ENCODE results near the gene WDFY3. TPM values are rescaled to one million over a fixed set of nuclear protein-coding genes. Genes with fewer than 3 reads are reported as not detected.

Gene WDFY3
- total RNA-seq, 4 donors from 2014 or later = 31.7 to 139 (median 65.2) TPM

- TF ChIP-seq CTCF (IDR thresholded peaks at IDR 0.05) (no peak), POLR2A (IDR thresholded peaks at IDR 0.05) (no peak)
- no peak overlapping the region for H3K27ac ChIP-seq
- no peaks in the 10 kb centered on the region for H3K4me1 ChIP-seq
- H3K9me3 ChIP-seq = no peaks in the 10 kb centered on the region
- no peaks in the 10 kb centered on the region for H3K27me3 ChIP-seq
- H3K4me3 ChIP-seq = no peak overlapping the region
- peaks cover 0 to 48% (median 0%) of the 10 kb centered on the region in 3 donors for H3K36me3 ChIP-seq
- DNase-seq = no peak
Observed at GRCh38 chr4:84778041-84778440, 188.4 kb downstream of the WDFY3 start.

- H3K4me3 ChIP-seq = no peak overlapping the region
- no peaks in the 10 kb centered on the region for H3K9me3 ChIP-seq
- no peak for DNase-seq
- no peak for TF ChIP-seq POLR2A (IDR thresholded peaks at IDR 0.05)
- no peak overlapping the region for H3K27ac ChIP-seq
- H3K27me3 ChIP-seq = no peaks in the 10 kb centered on the region
- H3K36me3 ChIP-seq = peaks cover 0 to 12% (median 0%) of the 10 kb centered on the region in 3 donors
- no peaks in the 10 kb centered on the region for H3K4me1 ChIP-seq
Observed at GRCh38 chr4:84767168-84767567, 199.3 kb downstream of the WDFY3 start.

- H3K36me3 ChIP-seq = peaks cover 0 to 56% (median 0%) of the 10 kb centered on the region in 3 donors
- H3K27me3 ChIP-seq = no peaks in the 10 kb centered on the region
- no peak overlapping the region for H3K27ac ChIP-seq
- DNase-seq = no peak
- H3K4me1 ChIP-seq = no peaks in the 10 kb centered on the region
- TF ChIP-seq POLR2A (IDR thresholded peaks at IDR 0.05) = no peak
- no peak for TF ChIP-seq CTCF (IDR thresholded peaks at IDR 0.05)
- no peaks in the 10 kb centered on the region for H3K9me3 ChIP-seq
- no peak overlapping the region for H3K4me3 ChIP-seq
Observed at GRCh38 chr4:84753321-84753972, 213.0 kb downstream of the WDFY3 start.

GRCh38 chr4:84751707-84752106 is 214.8 kb downstream of the WDFY3 start:
- Histone ChIP-seq H3K36me3 (peaks cover 0 to 73% (median 0%) of the 10 kb centered on the region in 3 donors), H3K4me3 (no peak overlapping the region), H3K27me3 (no peaks in the 10 kb centered on the region), H3K27ac (no peak overlapping the region), H3K4me1 (no peaks in the 10 kb centered on the region), H3K9me3 (no peaks in the 10 kb centered on the region)
- TF ChIP-seq POLR2A (IDR thresholded peaks at IDR 0.05) (no peak), CTCF (IDR thresholded peaks at IDR 0.05) (no peak)
- DNase-seq = no peak

- H3K4me3 ChIP-seq = no peak overlapping the region
- no peak overlapping the region for H3K27ac ChIP-seq
- H3K9me3 ChIP-seq = no peaks in the 10 kb centered on the region
- no peaks in the 10 kb centered on the region for H3K4me1 ChIP-seq
- H3K27me3 ChIP-seq = no peaks in the 10 kb centered on the region
- TF ChIP-seq POLR2A (IDR thresholded peaks at IDR 0.05) (no peak), CTCF (IDR thresholded peaks at IDR 0.05) (no peak)
- no peak for DNase-seq
- H3K36me3 ChIP-seq = peaks cover 0 to 76% (median 0%) of the 10 kb centered on the region in 3 donors
Observed at GRCh38 chr4:84750960-84751283, 215.6 kb downstream of the WDFY3 start.

- Histone ChIP-seq H3K27ac (no peak overlapping the region), H3K4me1 (no peaks in the 10 kb centered on the region), H3K9me3 (no peaks in the 10 kb centered on the region), H3K4me3 (no peak overlapping the region), H3K27me3 (no peaks in the 10 kb centered on the region), H3K36me3 (peaks cover 0 to 76% (median 0%) of the 10 kb centered on the region in 3 donors)
- no peak for DNase-seq
- TF ChIP-seq POLR2A (IDR thresholded peaks at IDR 0.05) = no peak
- TF ChIP-seq CTCF (IDR thresholded peaks at IDR 0.05) = peak; percentile 24 to 72 (median 60)
Observed at GRCh38 chr4:84750260-84750959, 216.1 kb downstream of the WDFY3 start.

Measured in Peyer's patch (tissue), 4 donors.